Middle frontal gyrus (tissue), 1 donor: ENCODE measurements around the gene IDH3A.

Experiments used
- DNase-seq: peaks from one replicate; pipeline ENCODE4 v3.0.0-alpha.2; 2015; ENCODE audit warnings: low spot score; ENCODE audit errors: extremely low spot score

Gene IDH3A

DNA sequence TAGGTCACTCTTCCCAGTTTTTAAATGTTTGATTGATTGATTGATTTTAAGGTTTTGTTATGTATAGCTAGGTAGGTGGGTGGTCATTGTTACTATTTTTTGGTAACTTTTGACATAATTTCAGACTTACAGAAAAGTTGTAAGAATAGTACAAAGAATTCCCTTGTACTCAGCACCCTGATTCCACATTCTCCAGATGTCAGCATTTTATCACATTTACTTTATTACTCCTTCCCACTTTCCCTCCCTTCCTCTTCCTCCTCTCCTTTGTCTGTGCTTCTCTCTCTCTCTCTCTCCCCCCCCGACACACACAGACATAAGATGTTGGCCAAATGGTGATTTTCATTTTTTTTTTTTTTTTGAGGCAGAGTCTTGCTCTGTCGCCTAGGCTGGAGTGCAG, 14.8 kb downstream of the IDH3A start:
- DNase-seq = no peak

DNA sequence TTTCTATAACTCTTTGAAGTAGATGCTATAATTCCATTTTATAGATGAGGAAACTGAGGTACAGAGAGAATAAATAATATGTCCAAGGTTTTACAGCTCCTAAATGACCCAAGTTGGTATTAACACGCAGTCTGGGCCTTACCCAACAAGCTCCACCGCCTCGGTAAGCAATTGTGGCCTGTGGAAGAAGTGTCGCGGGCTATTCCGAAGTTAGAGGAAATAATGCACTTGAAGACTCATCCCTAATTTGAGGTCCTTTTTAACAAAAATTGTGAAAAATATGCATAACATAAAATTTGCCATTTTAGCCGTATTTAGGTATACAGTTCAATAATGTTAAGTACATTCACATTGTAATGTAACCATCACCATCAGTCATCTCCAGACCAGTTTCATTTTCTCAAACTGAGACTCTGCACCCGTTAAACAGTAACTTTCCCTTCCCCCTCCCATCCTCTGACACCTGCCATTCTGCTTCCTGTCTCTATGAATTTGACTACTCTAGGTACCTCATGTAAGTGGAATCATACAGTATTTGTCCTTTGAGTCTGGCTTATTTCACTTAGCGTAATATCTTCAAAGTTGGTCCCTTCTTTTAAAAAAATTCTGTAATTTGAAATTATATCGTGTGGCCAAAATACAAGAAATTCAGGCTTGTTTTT, 18.2 kb downstream of the IDH3A start:
- DNase-seq = no peak

DNA sequence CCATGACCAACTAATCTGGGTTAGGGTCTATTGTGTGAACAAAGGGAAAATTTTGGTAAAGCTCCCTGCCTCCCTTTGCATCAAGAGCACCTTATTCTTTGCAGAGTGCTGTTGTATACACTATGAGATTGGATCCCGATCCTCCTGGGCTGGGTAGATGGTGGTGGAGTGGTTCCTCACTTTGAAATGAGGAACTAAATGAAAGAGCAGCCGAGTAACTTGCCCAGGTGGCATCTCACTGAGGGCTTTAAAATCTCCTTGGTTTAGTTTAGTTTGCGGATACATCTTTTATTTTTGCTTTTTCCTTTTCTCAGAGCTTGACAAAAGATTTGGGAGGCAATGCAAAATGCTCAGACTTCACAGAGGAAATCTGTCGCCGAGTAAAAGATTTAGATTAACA, 19.4 kb downstream of the IDH3A start:
- DNase-seq = no peak

DNA sequence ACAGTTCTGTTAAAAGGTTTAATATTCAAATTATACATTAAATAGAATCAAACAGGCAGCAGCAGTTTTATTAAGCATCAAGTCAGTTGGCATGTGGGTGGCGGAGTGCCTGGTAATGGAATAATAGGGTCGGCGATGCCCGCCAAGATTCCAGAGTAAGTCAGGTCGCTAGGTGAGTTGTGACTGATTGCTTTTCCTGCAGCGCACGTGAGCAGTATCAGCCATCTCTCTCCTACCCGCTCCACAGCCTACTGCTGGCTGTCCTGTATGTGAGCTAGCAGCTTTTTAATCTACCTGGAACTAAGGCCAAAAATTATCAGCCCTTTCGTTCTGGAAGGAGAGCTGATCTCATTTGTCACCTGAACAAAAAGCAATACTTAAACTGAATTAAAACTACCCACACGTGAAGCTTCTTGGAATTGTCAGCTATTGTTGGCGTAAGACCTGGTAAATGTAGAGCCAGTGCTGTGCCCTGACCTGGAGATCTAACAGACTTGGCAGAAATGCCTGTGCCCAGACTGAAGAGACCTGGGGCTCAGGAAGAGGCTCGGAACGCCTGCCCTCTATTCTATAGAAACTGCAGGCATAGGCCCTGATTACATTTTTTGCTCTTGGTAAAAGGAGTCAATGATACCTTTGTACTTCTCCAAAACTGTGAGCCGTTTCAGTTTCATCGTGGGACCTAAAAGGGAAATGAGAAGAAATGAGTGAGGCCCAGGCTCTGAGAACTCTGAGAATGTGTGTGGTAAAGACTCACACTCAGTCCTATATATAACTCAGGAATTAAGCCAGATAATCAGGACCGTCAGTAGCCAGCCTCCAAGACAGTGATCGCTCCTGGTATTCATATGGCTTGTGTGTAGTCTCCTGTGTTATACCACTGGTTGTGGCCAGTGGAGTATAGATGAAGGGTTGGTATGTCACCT, 21.9 kb downstream of the IDH3A start:
- DNase-seq = no peak

DNA sequence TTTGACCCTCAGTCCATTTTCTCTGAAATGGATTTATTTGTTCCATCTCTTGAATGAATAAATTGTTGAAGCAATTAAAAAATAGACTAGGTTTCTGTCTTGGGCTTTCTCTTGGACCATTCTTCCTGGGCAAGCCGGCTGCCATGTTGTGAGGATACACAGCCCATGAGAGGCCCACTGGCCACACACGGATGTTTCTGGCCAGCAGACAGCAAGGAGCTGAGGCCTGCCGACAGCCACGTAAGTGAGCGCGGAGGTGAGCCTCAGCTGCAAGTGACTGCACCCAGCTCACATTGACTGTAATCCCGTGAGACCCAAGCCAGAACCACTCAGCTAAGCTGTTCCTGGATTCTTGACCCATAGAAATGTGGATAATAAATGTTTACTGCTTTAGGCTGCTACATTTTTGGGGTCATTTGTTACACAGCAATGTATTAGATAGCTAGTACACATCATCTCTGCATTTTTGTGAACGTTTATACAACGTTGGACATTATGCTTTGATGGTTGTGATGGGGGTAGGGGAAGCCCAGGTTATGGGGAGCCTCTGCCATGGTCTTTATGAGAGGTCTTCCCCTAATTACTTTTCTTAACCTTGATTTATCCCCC, 22.8 kb downstream of the IDH3A start:
- no peak for DNase-seq

DNA sequence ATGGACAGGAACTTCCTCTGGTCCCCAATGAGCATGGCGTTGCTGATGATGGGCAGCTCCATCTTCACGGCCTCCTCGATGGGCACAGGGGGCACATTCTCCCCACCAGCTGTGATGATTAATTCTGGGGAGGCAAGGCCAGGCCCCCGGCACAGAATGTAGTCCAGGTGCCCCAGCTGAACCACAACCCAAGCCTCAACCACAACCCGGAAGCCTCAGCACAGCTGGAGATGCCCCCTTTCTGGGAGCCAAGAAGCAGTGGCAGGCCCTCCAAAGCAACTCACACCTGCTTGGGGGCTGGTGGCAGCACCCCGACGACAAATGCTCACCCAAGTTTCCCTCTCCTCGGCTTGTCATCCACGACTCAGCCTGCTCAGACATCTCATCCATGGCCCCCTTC, 25.2 kb downstream of the IDH3A start:
- no peak for DNase-seq

DNA sequence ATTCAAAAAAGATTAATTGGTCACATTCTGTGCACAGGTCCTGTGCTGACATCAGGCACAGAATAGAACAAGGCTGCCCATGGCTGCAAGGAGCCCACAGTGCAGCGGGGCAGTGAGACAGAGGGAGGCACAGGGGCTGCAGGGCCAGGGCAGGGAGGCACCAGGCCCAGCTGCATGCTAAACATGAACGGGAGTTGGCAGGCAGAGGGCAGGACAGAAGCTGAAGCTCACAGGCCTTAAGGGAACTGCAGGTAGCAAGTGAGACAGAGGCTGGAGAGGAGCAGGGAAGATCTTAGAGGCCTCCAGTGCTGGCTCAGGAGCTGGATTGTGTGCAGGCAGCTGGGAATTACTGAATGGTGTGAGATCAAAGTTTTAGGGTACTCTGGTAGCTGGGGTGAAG, 26.2 kb downstream of the IDH3A start:
- no peak for DNase-seq

DNA sequence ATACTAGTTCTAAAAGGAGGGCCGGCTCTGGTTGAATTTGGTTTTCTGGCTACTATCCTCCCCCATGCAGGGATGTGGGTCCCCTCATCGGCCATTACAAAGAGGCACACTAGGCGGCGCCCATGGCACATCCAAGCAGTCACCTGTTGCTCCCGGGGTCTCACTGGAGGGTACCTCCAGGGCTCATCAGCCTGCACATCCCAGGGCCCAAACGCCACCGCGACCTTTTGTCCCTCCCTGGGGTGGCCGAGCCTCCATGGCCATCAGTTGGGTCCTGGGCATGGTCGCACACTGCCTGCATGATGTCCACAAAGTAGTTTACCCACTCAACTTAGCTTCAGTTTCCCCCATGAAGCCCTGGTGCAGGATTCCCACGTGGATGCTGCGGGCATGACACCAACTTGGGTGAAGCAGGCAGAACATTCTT, 28.3 kb downstream of the IDH3A start:
- DNase-seq = no peak

DNA sequence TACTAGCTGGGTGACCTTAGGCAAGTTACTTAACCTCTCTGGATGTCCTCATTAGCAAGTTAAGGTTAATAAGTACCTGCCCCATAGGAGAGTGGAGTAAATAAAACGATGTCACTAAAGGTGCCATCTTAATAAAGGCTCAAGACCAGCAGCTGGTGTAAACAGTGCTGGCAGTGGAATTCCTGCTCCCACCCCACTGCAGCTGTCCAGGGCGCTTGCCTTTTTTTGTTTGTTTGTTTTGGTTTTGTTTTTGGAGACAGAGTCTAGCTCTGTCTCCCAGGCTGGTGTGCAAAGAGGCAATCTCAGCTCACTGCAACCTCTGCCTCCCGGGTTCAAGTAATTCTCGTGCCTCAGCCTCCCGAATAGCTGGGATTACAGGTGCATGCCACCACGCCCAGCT, 28.9 kb downstream of the IDH3A start:
- DNase-seq = no peak

DNA sequence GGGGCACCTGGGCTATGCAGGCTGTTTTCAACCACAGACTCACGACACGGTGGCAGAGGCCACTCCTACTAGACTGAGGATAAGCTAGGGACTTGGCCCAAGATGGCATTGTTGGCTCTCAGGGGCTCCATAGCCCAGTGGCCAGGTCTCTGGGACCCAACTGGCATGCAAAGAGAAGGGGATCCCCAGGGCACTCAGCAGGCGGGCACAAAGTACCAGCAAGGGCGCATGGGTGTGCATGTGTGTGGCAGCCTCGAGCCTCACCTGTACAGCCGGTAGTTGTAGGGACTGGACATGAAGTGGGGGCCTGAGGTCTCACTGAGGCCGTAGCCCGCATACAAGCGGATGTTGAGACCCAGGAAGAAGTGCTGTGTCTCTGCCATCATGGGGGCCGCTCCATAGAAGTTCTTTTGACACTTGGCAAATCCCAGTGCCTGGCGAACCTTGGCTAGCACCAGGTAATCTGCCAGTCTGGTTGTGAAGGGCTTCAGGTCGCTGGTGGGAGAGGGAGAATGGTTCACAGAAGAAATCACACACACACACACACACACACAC, 30.2 kb downstream of the IDH3A start:
- no peak for DNase-seq

DNA sequence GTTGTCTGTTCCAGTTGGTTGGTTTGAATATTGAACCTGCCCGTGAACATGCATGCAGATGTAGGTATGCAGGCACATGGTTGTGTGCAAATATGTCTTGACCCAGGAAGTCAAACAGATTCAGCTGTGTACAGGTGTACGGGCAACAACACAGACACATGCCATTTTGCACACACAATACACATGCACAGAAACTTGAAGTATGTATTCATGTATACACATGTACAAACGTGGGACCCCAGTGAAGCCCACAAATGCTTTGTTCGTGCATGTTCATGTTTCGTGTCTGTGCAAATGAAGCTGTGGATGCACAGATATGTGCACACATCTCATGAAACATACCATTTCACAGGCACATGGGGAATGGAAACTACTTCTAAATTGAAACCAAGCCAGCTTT, 30.7 kb downstream of the IDH3A start:
- no peak for DNase-seq

DNA sequence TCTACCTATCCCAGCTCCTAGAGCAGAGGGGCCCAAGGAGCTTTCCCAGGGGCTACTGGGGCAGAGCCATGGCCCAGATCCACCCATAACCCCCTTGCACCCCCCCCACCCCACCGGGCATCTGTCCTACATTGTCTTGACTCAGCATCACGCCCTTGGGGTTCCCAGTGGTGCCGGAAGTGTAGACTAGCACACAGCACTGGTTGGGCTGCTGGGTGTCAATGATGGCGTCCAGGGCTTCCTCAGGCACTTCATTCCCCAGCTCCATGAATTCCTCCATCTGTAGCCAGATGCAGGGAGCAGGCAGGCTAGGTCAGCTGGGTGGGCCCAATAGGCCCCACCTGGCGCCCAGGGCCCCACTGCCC, 33.2 kb downstream of the IDH3A start:
- DNase-seq = no peak

DNA sequence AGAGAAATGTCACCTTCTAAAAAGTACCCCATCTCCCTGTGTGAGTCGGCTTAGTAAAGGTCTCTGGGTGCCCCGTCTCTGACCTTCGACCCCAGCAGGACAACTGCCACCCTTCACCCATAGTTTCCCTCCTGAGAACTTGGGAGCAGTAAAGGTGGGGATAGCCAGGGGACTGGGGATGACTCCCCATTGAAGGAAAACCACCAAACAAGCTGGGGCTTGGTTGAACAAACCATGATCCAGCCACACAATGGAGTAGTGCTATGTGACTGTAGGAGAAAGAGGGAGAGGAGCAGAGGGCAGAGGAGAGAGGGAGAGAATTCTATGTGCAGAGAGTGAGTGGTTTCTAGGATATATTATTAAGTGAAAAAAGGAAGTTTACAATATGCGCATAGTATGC, 33.7 kb downstream of the IDH3A start:
- DNase-seq = no peak

DNA sequence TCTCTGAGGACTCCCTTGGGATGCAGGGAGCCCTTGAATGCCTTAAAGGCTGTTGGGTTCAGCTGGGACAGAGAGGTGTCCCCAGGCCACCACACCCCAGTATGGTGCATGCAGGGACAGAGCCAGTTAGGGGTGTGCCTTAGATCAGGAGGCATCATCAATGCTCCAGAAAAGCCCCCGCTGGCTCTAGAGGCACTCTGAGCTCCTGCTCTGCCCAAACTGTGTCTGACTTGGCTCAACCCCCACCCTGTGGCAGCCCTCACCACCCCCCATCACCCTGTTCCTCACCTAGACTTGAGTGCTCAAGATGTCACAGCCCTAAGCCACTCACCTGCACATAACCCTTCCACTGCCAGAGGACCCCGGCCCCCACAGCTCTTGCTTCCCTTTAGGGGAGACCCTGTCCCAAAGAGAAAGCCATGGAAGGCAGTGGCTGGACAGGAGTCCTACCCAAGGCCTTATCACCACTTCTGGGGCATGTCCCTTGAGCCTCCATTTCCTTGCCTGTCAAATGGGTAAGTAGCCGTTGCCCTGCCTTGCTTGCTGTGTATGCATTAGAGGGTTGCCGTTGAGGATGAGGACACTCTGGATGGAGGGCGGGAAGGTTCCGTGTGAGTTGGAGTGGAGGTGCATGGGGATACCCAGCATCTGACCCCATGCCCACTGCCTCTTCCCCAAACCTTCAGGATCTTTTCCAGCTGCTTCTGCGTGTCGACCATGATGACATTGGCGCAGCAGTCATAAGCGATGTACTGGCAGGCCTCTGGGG, 43.8 kb downstream of the IDH3A start:
- DNase-seq = no peak

DNA sequence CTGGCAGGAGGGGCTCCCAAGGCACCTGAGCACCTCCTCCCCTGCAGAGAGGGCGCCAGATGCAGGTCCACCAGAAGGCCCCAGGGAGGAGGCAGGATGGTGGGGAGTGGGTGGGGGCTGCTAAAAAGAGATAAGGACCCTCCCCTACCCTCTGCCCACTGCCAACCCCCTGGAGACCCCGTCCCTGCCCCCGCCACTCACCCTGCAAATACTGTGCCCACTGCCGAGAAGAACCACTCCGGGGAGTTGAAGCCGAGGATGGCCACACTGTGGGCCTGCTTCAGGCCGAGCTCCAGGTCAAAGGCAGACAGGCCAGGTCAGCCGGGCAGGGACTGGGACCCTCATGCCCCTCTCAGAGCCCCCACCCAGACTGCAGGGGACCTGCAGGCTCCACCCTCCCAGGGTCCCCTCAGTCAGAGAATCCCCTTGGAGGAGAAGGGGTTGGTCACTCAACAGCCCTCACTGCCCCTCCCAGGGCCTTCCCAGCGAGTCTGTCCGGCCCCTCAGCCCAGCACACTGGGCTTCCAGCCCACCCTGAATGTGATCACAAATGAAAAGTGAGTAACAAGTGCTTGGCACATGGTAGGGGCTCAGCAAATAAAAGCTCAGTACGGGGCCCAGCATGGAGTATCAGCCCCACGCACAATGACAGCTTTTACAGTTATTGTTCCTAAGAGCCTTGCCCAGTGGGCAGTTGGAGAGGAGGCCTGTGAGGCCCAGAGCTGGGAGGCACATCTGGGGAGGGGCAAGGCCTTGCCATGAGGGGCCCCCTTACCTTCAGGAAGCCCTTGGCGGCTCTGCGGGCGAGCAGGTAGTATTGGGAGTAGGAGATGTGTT, 44.8 kb downstream of the IDH3A start:
- no peak for DNase-seq

DNA sequence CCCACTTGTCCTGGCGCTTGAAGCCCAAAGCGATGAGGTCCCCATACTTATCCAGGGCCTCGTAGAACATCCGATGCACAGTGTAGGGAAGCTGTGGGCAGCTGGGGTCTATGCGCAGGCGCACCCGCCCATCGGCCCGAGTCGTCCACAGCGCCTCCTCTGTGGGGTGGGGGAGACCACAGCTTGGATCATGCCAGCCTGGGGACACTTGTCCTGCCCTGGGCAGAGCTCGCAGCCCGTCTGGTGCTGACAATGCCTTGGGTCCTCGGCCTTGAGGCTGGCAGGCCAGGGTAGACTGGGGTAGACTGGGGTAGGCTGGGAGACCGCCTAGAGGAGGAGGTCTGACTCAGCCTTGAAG, 45.4 kb downstream of the IDH3A start:
- DNase-seq = no peak

DNA sequence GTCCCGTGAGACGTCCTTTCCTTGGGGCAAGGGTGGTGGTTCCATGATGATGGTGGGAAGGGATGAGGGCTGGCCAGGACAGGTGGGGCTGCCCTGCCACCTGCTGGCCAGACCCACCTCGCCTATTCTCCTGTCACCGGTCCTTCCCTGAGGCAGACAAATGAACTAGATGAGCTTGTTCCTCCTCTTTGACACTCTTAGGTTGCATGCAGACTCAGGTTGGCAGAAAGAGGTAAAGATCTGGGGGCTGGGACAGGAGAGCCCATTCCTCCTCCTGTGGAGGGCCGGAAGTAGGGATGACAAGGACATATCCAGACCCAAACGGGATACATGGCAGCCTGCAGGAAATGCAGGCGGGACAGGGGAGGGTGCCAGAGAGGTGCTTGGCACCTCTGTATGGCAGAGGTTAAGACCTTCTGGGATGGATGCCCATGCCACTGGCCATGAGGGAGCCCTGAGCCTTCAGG, 46.6 kb downstream of the IDH3A start:
- DNase-seq = no peak

DNA sequence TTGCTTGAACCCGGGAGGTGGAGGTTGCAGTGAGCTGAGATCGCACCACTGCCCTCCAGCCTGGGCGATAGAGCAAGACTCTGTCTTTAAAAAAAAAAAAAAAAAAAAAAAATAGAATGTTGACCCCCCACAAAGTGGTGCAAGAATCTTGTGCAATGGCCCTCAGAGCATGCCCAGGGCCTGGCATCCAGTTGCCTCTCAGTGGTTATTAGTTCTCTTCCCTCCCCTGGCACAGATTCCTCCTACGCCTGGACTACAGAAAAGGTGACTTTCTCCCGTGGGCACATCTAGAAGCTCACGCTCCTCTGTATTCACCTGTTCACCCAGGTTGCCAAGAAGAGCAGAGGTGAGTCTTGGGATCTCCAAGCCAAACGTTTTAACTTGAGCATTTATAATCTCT, 48.5 kb downstream of the IDH3A start:
- no peak for DNase-seq

DNA sequence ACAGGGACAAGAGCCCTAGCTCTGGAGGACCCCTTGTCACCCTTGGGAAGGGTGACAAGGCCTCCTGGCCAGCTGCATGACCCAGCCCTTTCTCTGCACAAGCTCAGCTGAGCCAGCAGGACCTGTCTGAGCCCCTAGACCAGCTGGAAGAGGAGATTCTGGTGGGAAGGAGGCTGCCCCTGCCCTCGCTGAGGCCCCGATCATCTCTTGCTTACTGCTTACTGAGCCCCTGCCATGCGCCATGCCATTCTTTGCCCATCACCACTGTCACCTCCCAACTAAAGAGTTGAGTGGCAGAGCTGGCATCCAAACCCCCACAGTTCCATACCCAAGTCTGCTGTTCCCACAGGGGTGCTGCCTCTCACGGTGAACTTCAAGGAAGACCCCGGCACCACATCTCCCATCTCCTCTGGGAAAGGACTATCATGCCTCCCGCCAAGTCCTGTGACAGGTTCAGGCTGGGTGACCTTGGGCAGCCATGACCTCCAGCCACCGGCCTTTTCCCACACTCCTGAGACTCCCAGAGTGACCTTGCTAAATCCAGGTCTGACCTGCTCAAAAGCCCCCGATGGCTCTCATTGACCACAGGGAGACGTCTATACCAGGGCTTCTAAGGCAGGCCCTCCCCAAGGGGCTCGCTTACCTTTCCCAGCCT, 51.2 kb downstream of the IDH3A start:
- no peak for DNase-seq
